Measurements from ENCODE around the gene TCAP.

The TCAP gene

DNA sequence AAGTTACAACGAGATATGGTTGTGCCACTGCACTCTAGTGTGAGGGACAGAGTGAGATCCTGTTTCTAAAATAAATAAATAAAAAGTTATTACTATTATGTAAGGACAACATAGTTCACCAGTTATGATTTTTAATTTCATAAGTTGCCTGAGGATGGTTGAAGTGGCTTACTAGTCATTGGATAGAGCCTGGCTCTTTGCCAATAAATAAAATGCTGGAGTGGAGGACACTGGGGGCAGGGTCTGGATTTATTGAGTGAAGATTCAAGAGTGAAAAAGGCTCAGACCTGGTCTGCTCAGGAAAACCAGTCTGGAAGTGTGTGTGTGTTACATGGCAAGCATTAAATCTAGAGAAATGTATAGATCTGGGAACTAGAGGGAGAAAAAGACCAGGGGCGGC, 26.1 kb upstream of the TCAP start:
- TF ChIP-seq CEBPB (IDR thresholded peaks at IDR 0.05) (no peak), NFIC (IDR thresholded peaks at IDR 0.05) (0 out of 2 replicates have a peak, but pooled peaks have one; percentile 18)

DNA sequence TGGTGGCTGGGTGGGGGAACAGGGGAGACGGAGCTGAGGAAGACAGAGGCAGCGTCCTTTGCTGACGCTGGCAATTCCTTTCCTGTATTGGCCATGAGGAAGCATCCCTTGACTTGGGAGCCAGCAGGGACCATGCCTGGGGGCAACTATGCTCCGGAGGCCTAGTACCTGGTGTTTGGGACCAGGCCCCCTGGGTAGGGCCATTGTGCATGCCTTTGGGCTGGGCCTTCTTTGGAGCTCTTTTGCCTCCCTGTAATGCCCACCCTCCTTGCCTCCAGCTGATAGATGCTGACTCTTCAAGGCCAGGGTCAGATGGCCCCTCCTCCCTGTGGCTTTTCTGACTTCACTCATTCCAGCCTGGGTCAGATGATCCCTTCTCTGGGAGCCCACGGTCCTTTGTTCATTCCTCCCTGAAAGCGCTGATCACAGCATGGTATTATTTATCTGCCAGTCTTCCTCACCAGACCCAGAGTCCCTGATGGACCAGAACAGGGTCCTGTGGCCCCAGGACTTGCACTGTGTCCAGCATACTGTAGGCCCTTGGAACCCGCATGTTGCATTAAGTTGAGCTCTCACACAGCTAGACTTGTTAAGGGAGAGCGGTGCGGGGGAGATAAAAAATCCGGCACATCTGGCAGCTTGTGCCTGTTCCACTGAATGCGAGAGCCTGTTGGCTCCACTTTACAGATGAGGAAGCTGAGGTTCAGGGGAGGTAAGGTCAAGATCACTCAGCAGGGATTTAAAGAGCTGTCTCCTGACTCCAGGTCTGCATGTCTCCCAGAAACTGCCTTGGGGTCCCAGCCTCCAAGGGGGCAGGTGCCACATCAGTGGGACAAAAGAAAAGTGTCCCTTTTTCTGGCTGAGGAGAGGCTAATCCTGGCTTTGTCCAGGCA, 25.3 kb upstream of the TCAP start:
- TF ChIP-seq, protein P1, sequence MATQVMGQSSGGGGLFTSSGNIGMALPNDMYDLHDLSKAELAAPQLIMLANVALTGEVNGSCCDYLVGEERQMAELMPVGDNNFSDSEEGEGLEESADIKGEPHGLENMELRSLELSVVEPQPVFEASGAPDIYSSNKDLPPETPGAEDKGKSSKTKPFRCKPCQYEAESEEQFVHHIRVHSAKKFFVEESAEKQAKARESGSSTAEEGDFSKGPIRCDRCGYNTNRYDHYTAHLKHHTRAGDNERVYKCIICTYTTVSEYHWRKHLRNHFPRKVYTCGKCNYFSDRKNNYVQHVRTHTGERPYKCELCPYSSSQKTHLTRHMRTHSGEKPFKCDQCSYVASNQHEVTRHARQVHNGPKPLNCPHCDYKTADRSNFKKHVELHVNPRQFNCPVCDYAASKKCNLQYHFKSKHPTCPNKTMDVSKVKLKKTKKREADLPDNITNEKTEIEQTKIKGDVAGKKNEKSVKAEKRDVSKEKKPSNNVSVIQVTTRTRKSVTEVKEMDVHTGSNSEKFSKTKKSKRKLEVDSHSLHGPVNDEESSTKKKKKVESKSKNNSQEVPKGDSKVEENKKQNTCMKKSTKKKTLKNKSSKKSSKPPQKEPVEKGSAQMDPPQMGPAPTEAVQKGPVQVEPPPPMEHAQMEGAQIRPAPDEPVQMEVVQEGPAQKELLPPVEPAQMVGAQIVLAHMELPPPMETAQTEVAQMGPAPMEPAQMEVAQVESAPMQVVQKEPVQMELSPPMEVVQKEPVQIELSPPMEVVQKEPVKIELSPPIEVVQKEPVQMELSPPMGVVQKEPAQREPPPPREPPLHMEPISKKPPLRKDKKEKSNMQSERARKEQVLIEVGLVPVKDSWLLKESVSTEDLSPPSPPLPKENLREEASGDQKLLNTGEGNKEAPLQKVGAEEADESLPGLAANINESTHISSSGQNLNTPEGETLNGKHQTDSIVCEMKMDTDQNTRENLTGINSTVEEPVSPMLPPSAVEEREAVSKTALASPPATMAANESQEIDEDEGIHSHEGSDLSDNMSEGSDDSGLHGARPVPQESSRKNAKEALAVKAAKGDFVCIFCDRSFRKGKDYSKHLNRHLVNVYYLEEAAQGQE (IDR thresholded peaks at IDR 0.05; ENCODE audit: low read depth): no peak
- TF ChIP-seq RAD21 (IDR thresholded peaks at IDR 0.05; ENCODE audit: low read depth) (no peak), FOXM1 (IDR thresholded peaks at IDR 0.05; ENCODE audit: borderline replicate concordance, low read depth) (no peak), TAF1 (IDR thresholded peaks at IDR 0.05; ENCODE audit: low read depth) (no peak), NFIC (IDR thresholded peaks at IDR 0.05) (no peak), ZBTB7A (IDR thresholded peaks at IDR 0.05; ENCODE audit: low read depth) (no peak), YY1 (IDR thresholded peaks at IDR 0.05; ENCODE audit: low read depth) (no peak), TEAD4 (IDR thresholded peaks at IDR 0.05) (no peak), TCF12 (IDR thresholded peaks at IDR 0.05; ENCODE audit: low read depth) (no peak), CEBPB (IDR thresholded peaks at IDR 0.05) (no peak), CREB1 (IDR thresholded peaks at IDR 0.05; ENCODE audit: low read depth) (no peak), EGR1 (IDR thresholded peaks at IDR 0.05) (no peak), EP300 (IDR thresholded peaks at IDR 0.05; ENCODE audit: borderline replicate concordance) (no peak)
- TF ChIP-seq, protein P2, sequence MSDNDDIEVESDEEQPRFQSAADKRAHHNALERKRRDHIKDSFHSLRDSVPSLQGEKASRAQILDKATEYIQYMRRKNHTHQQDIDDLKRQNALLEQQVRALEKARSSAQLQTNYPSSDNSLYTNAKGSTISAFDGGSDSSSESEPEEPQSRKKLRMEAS (IDR thresholded peaks at IDR 0.05): no peak
- TF ChIP-seq, protein P3, sequence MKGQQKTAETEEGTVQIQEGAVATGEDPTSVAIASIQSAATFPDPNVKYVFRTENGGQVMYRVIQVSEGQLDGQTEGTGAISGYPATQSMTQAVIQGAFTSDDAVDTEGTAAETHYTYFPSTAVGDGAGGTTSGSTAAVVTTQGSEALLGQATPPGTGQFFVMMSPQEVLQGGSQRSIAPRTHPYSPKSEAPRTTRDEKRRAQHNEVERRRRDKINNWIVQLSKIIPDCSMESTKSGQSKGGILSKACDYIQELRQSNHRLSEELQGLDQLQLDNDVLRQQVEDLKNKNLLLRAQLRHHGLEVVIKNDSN (IDR thresholded peaks at IDR 0.05): no peak

DNA sequence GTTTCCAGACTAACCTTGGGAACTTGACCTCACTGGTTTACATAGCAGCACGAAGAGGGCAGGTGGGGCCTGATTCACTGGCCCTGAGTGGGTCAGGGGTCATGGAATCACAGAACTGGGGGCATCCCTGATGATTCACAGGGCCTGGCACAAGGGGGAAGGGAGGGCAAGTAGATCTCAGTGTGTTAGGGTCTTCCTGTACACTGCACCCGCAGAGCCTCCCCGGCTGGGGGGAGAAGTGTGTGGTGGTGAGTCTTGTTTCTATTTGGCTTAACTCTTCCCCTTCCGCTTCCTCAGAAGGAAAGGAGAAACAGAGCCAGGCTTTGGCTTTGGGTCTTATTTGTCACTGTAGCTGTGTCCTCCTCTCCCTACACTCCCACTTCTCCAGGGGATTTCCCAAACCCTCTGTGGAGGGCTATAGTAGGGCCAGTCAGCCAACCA, 24.5 kb upstream of the TCAP start:
- TF ChIP-seq EP300 (IDR thresholded peaks at IDR 0.05; ENCODE audit: borderline replicate concordance) (no peak), RAD21 (IDR thresholded peaks at IDR 0.05; ENCODE audit: low read depth) (no peak), EGR1 (IDR thresholded peaks at IDR 0.05) (no peak), YY1 (IDR thresholded peaks at IDR 0.05; ENCODE audit: low read depth) (no peak), TEAD4 (IDR thresholded peaks at IDR 0.05) (no peak), TCF12 (IDR thresholded peaks at IDR 0.05; ENCODE audit: low read depth) (no peak), ZBTB7A (IDR thresholded peaks at IDR 0.05; ENCODE audit: low read depth) (no peak), CREB1 (IDR thresholded peaks at IDR 0.05; ENCODE audit: low read depth) (no peak), CEBPB (IDR thresholded peaks at IDR 0.05) (no peak), NFIC (IDR thresholded peaks at IDR 0.05) (no peak), FOXM1 (IDR thresholded peaks at IDR 0.05; ENCODE audit: borderline replicate concordance, low read depth) (no peak), TAF1 (IDR thresholded peaks at IDR 0.05; ENCODE audit: low read depth) (no peak)
- TF ChIP-seq, protein P2 (IDR thresholded peaks at IDR 0.05): no peak
- TF ChIP-seq, protein P1 (IDR thresholded peaks at IDR 0.05; ENCODE audit: low read depth): no peak
- TF ChIP-seq, protein P3 (IDR thresholded peaks at IDR 0.05): no peak

DNA sequence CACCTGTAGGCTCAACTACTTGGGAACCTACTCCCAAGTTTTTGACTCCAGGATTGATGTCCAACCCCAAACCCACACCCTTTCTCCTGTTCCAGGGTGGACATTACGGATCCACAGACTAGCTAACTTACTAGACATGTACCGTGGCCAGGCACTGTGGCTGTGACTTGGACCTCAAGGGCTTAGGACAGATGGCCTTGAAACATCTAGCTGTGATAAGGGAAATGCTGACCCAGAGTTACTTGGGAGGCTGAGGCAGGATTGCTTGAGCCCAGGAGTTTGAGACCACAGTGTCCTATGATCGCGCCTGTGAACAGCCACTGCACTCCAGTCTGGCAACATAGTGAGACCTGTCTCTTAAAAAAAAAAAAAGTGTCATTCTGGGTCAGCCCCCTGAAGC, 24.1 kb upstream of the TCAP start:
- TF ChIP-seq TEAD4 (IDR thresholded peaks at IDR 0.05) (no peak), FOXM1 (IDR thresholded peaks at IDR 0.05; ENCODE audit: borderline replicate concordance, low read depth) (no peak), CEBPB (IDR thresholded peaks at IDR 0.05) (no peak), YY1 (IDR thresholded peaks at IDR 0.05; ENCODE audit: low read depth) (no peak), ZBTB7A (IDR thresholded peaks at IDR 0.05; ENCODE audit: low read depth) (no peak), EP300 (IDR thresholded peaks at IDR 0.05; ENCODE audit: borderline replicate concordance) (no peak), RAD21 (IDR thresholded peaks at IDR 0.05; ENCODE audit: low read depth) (no peak), TAF1 (IDR thresholded peaks at IDR 0.05; ENCODE audit: low read depth) (no peak), NFIC (IDR thresholded peaks at IDR 0.05) (no peak), TCF12 (IDR thresholded peaks at IDR 0.05; ENCODE audit: low read depth) (no peak), EGR1 (IDR thresholded peaks at IDR 0.05) (no peak), CREB1 (IDR thresholded peaks at IDR 0.05; ENCODE audit: low read depth) (no peak)
- TF ChIP-seq, protein P2 (IDR thresholded peaks at IDR 0.05): no peak
- TF ChIP-seq, protein P1 (IDR thresholded peaks at IDR 0.05; ENCODE audit: low read depth): no peak
- TF ChIP-seq, protein P3 (IDR thresholded peaks at IDR 0.05): no peak
